Raji (cell line): ENCODE data around the gene KRI1.

Source experiments
- POLR2A ChIP-seq: IDR thresholded peaks from 2 replicates; pipeline ENCODE4 v1.6.1; 2011; ENCODE audit warnings: low read depth, low read length, control low read depth; ENCODE audit not compliant: insufficient read depth

KRI1 gene

GRCh38 chr19:10565567-10566407, at the start of gene KRI1:
Gene KRI1, minus strand, starts transcription at chr19:10566010. Its CDS starts 11 bp downstream, at chr19:10565999.
- peak; percentile 95 for TF ChIP-seq POLR2A

GRCh38 chr19:10612499-10613119, 46.8 kb upstream of the KRI1 start:
- TF ChIP-seq POLR2A: no peak

GRCh38 chr19:10611907-10612306, 46.1 kb upstream of the KRI1 start:
- TF ChIP-seq POLR2A: no peak

- TF ChIP-seq POLR2A: peak; percentile 70
These were observed 38.7 kb upstream of the KRI1 start for GRCh38 chr19:10604460-10604980.

GRCh38 chr19:10603873-10604459, 38.2 kb upstream of the KRI1 start:
- no peak for TF ChIP-seq POLR2A

- TF ChIP-seq POLR2A: peak; percentile 55; the same call in 1 of the 2 replicates
These were observed 37.5 kb upstream of the KRI1 start for GRCh38 chr19:10603084-10603872.

GRCh38 chr19:10602330-10603083, 36.7 kb upstream of the KRI1 start:
- peak; percentile 84 for TF ChIP-seq POLR2A

- TF ChIP-seq POLR2A: no peak
These were observed 36.2 kb upstream of the KRI1 start for GRCh38 chr19:10601999-10602329.

GRCh38 chr19:10600149-10600548, 34.3 kb upstream of the KRI1 start:
- TF ChIP-seq POLR2A: no peak

- TF ChIP-seq POLR2A: no peak
These were observed 28.2 kb upstream of the KRI1 start for GRCh38 chr19:10593820-10594637.

- TF ChIP-seq POLR2A: no peak
These were observed 27.3 kb upstream of the KRI1 start for GRCh38 chr19:10593148-10593547.

- no peak for TF ChIP-seq POLR2A
These were observed 22.0 kb upstream of the KRI1 start for GRCh38 chr19:10587839-10588150.

- TF ChIP-seq POLR2A: no peak
These were observed 21.4 kb upstream of the KRI1 start, which contains the start of gene AP1M2 for GRCh38 chr19:10587022-10587838. Gene AP1M2, minus strand, starts transcription at chr19:10587312. Its CDS starts 81 bp downstream, at chr19:10587231.
